Endometrium (tissue), 2 donors: ENCODE measurements around the gene ABI3.
"Not testable (repeated sequence)": the region's sequence is repeated elsewhere in the genome, so short reads cannot be mapped to it uniquely, and the experiment has no call there.

ENCODE experiments used
- FAIRE-seq: peaks from 2 replicates; lab custom pipeline; 2012; peaks lifted over from hg19 to GRCh38; lab: Jason Lieb, UNC
- donor health status: control.
- donor health status: control.

The ABI3 gene

DNA sequence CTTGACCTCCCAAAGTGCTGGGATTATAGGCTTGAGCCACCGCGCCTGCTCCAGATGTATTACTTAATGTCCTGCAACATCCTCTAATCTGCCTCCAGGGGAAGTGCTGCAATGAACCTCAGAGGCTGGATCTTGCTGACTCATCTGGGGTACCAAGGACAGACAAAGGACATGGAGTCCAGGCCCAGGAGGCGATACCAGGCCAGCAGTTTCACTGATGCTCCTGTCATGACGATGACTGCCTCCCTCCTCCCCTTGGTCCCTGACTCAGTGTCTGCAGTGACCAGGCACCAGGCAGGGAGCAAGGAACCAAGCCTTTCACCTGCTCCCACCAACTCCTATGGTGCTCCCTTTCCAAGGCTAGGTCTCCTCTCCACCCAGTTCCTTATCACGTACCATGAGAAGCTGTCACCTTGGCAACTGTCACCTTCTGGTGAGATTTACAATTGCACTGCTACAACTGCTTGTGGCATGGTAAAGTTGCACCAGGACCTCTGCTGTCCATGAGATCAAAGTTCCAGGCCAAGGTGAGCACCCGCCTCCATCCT, 41.7 kb downstream of the ABI3 start:
- no peak for FAIRE-seq

DNA sequence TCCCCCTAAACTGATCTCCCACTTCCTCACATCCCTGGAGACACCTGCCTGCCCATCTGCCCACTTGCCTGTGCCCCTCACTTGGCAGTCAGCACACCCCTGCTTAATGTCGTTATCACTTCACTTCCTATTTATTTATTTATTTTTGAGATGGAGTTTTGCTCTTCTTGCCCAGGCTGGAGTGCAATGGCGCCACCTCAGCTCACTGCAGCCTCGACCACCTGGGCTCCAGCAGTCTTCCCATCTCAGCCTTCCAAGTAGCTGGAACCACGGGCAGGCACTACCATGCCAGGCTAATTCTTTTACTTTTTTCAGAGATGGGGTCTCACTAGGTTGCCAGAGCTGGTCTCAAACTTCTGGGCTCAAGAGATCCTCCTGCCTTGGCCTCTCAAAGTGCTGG, 43.6 kb downstream of the ABI3 start:
- FAIRE-seq: no peak

DNA sequence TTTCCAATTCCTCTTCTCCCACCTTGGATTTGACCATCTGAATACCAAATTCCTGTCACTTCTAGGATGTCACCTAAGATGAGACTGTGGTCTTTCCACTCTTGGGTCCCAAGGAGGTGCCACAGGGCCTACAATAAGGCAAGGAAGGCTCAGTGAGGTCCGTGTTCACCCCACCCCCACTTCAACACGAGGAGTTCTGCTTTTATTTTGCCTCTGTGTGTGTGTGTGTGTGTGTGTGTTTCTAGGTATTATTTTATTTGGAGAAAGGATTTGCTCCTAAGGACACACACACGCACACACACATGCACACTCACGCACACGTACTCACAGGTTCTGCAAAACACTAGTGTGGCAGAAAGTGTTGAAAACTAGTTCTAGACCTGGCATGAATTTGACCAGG, 44.6 kb downstream of the ABI3 start:
- FAIRE-seq: no peak

DNA sequence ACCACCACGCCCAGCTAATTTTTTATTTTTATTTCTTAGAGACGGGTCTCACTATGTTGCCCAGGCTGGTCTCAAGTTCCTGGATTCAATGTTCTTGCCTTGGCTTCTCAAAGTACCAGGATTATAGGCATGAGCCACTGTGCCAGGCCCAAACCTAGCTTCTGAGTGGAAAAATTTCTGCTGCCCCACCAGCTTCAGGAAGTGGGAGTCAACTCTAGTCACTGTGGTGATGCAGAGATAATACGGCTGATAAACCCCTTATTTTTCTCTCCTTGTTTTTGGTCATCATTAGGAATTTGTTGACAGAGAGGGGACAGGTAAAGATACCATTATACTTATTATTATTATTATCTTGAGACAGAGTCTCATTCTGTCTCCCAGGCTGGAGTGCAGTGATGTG, 47.9 kb downstream of the ABI3 start:
- FAIRE-seq: no peak

DNA sequence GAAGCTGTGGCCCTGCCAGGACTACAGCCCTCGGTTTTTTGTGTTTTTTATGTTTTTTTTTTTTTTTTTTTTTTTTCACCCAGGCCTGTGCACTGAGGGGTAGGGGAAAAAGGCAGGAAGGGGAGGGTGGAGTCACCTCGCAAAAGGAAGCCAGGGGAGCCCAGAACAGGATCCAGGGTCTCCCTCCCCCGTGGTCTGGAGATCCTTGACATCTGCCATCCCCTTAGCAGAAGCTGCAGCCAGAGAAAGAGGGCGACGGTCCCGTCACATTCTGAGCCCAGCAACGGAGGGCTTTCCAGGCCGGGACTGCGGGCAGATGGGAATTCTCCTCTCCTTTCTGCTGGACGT, 49.1 kb downstream of the ABI3 start:
- no peak for FAIRE-seq

DNA sequence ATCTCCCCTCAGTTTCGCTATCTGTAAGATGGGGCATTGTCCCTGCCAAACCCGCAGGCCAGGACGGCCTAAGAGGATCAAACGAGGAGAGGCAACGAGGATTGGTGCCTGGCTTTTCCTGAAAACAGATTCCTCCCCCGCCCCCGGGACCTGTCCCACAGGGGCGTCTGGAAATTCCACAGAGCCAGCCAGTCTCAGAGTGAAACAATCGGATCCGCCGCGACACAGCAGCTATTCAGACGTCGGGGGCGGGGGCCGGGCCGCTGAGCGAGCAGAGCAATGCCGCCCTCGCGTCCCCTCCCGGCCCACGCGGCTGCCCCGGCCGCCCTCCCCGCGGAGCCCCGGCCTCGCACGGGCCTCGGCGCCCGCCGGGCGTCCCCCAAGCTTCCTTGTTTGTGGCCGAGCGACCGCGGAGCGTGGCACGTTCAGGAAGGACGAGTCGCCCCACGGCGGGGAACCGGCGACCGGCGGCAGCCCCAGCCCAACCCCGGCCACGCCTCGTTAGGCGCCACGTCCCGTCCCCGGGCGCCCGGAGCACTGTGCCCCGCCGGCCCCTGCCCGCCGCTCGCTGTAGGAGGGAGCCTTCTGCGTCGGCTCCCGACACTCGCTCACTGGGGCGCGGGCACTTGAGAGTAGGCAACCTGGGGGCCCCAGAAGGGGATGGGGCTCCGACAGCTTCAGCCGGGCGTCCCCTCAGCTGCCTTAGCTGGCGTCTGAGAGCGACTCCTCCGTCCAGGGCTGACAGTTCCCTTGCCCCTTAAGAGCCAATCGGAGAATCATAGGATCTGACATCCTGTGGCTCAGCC, 49.7 kb downstream of the ABI3 start:
- FAIRE-seq: no peak

DNA sequence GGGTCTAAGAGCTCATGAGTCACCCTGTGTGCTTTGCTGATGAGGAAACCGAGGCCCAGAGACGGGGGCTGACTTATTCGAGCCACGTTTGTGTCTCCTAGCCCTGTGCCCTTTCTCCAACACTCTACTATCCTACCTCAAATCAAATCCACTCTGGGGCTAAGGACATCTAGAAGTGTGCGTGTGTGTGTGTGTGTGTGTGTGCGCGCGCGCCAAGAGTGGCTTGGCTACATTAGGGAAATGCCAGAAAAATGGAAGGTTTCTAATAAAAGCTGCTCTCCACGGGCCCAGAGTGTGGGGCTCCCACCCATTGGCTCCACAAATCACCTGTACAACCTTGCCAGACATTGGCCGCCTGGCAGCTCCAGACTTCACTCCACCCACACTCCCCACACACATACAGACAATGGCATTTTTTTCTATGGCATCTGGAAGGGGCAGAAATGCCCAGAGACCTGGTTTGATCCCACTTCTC, 50.3 kb downstream of the ABI3 start:
- FAIRE-seq: no peak

DNA sequence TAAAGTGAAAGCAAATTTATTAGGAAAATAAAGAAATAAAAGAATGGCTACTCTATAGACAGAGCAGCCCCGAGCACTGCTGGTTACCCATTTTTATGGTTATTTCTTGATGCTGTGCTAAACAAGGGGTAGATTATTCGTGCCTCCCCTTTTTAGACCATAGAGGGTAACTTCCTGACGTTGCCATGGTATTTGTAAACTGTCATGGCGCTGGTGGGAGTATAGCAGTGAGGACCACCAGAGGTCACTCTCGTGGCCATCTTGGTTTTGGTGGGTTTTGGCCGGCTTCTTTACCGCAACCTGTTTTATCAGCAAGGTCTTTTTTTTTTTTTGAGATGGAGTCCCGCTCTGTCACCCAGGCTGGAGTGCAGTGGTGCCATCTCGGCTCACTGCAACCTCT, 51.0 kb downstream of the ABI3 start:
- not testable (repeated sequence) for FAIRE-seq

DNA sequence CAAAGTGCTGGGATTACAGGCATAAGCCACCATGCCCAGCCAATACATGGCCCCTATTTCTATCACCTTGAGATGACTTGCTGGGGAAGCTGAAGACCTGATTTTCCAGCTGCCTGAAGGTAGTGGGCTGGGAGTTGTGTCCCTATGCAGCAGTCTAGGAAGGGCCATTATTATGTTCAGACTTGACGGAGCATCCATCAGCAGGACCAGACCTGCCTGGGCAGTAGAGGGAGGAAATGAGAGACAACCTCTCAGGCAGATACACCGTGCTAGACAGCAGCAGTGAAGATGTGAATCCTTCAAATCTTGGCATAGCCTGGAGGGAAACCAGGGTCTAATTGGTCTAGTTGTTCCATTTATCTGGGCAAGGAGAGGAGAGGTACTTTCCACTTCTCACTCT, 55.7 kb downstream of the ABI3 start:
- no peak for FAIRE-seq

DNA sequence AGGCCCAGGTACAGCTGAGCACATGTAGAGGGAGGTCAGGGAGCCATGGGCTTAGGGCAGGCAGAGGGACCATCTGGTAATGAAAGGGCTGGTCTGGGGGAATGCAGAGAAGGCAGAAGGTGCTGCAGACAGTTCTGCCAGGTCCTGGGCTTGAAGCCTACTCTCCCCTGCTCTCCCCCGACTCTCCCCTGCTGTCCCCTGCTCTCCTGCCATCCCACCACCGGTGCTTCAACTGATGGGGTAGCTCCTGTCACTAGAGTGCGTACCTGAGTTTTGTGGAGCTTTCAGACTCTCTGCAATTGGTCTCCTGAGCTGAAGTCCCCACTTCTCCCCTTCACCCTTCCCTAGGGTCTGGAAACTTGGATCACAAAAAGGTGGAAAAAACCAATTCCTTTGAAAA, 57.4 kb downstream of the ABI3 start:
- FAIRE-seq: no peak

DNA sequence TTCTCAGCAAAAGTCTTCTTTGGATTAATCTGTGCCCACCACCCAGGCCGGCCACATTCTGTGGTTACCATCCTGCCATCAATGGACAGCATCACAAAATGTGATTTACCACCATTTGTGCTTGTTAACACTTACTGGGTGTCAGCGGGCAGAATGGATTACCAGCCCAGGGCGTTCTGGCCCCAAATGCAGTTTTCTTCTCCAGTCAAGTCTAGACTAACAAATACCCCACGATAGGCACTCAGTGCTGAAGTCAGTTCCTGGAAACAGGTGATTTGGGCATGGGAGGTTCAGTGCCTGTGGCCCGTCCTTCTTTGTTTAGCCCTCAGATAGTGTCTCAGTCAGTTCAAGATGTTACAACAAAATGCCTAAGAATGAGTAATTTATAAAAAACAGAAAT, 58.8 kb downstream of the ABI3 start:
- no peak for FAIRE-seq
